ELR (cell line): ENCODE data around the gene AGBL4.
"Not testable (repeated sequence)": the region's sequence is repeated elsewhere in the genome, so short reads cannot be mapped to it uniquely, and the experiment has no call there.

Source experiments
- DNase-seq: peaks from one replicate; pipeline ENCODE4 v3.0.0-alpha.2; 2015; ENCODE audit warnings: low read depth

Gene AGBL4

GRCh38 chr1:50023292-50024159 is at the start of gene AGBL4:
AGBL4 (minus strand) TSS chr1:50023954.
- no peak for DNase-seq

GRCh38 chr1:50066806-50067205 is 43.1 kb upstream of the AGBL4 start:
- DNase-seq = no peak

- DNase-seq = no peak
Measured at GRCh38 chr1:50060279-50060678, 36.5 kb upstream of the AGBL4 start.

GRCh38 chr1:50048791-50049190 is 25.0 kb upstream of the AGBL4 start:
- DNase-seq = no peak

GRCh38 chr1:50047916-50048694 is 24.4 kb upstream of the AGBL4 start:
- no peak for DNase-seq

GRCh38 chr1:50038237-50038809 is 14.6 kb upstream of the AGBL4 start:
- no peak for DNase-seq

- no peak for DNase-seq
Measured at GRCh38 chr1:50027794-50028193, 4.0 kb upstream of the AGBL4 start.

GRCh38 chr1:49995734-49996133 is 28.0 kb downstream of the AGBL4 start:
- DNase-seq = no peak

- DNase-seq = no peak
Measured at GRCh38 chr1:49971088-49971487, 52.7 kb downstream of the AGBL4 start.

- no peak for DNase-seq
Measured at GRCh38 chr1:49951385-49951784, 72.4 kb downstream of the AGBL4 start.

- not testable (repeated sequence) for DNase-seq
Measured at GRCh38 chr1:49915301-49915700, 108.5 kb downstream of the AGBL4 start.

GRCh38 chr1:49906365-49906764 is 117.4 kb downstream of the AGBL4 start:
- no peak for DNase-seq

GRCh38 chr1:49864581-49864980 is 159.2 kb downstream of the AGBL4 start:
- DNase-seq = no peak

- DNase-seq = no peak
Measured at GRCh38 chr1:49854741-49855140, 169.0 kb downstream of the AGBL4 start.

- no peak for DNase-seq
Measured at GRCh38 chr1:49842596-49842995, 181.2 kb downstream of the AGBL4 start.

- DNase-seq = no peak
Measured at GRCh38 chr1:49841767-49842166, 182.0 kb downstream of the AGBL4 start.

- DNase-seq = no peak
Measured at GRCh38 chr1:49824261-49824660, 199.5 kb downstream of the AGBL4 start.

GRCh38 chr1:49817681-49818080 is 206.1 kb downstream of the AGBL4 start:
- no peak for DNase-seq

GRCh38 chr1:49787013-49787412 is 236.7 kb downstream of the AGBL4 start:
- DNase-seq = not testable (repeated sequence)

GRCh38 chr1:49765034-49765433 is 258.7 kb downstream of the AGBL4 start:
- no peak for DNase-seq

GRCh38 chr1:49738118-49738517 is 285.6 kb downstream of the AGBL4 start:
- DNase-seq = not testable (repeated sequence)

- no peak for DNase-seq
Measured at GRCh38 chr1:49728377-49728776, 295.4 kb downstream of the AGBL4 start.

GRCh38 chr1:49723662-49724061 is 300.1 kb downstream of the AGBL4 start:
- DNase-seq = no peak
